Natural killer cell (primary cell): Measurements from ENCODE around the gene BCHE. TPM values are rescaled to one million over a fixed set of nuclear protein-coding genes. Genes with fewer than 3 reads are reported as not detected.

Experiments used
- ATAC-seq, 3 donors: fragments of 150-1000 bp in 2 of 3; fragments of 200-7000 bp in 1 of 3; cut with Tn5 transposase; 1 replicate in 1 of 3; 2 replicates in 2 of 3; pipeline ENCODE4 v1.10.0; 2021; ENCODE audit warnings: mild to moderate bottlenecking in 2 of 3, moderate library complexity in 2 of 3
- DNase-seq, 2 donors: peaks; one replicate each; pipeline versions ENCODE4 v3.0.0 to v3.0.0-alpha.2; 2013 to 2021; ENCODE audit warnings: mixed read lengths in 1 of 2
- H3K27ac ChIP-seq: one replicate; pipeline ENCODE4 v1.5.1; 2013; ENCODE audit warnings: mild to moderate bottlenecking, low read length
- H3K27me3 ChIP-seq: one replicate; pipeline ENCODE4 v1.6.1; 2013; ENCODE audit warnings: low read length; ENCODE audit not compliant: control insufficient read depth, insufficient read depth
- H3K36me3 ChIP-seq: one replicate; pipeline ENCODE4 v1.6.1; 2013; ENCODE audit warnings: low read length; ENCODE audit not compliant: control insufficient read depth, insufficient read depth
- H3K4me1 ChIP-seq: one replicate; pipeline ENCODE4 v1.6.1; 2013; ENCODE audit warnings: low read length; ENCODE audit not compliant: control insufficient read depth, insufficient read depth
- H3K4me3 ChIP-seq: one replicate; pipeline ENCODE4 v1.5.1; 2013; ENCODE audit warnings: low read length
- H3K9me3 ChIP-seq: one replicate; pipeline ENCODE4 v1.6.1; 2013; ENCODE audit warnings: low read length; ENCODE audit not compliant: control insufficient read depth, insufficient read depth
- H3K27ac Mint-ChIP-seq, 2 donors: one replicate each; pipeline ENCODE4 v1.8.0; 2022; ENCODE audit warnings: mild to moderate bottlenecking in 2 of 2, mixed read lengths in 2 of 2, moderate library complexity in 1 of 2
- H3K27me3 Mint-ChIP-seq, 2 donors: one replicate each; pipeline ENCODE4 v1.8.0; 2022; ENCODE audit warnings: low read depth in 2 of 2, mixed read lengths in 2 of 2
- H3K36me3 Mint-ChIP-seq: one replicate; pipeline ENCODE4 v1.8.0; 2022; ENCODE audit warnings: mixed read lengths
- H3K4me1 Mint-ChIP-seq, 2 donors: one replicate each; pipeline ENCODE4 v1.8.0; 2022; ENCODE audit warnings: mixed read lengths in 2 of 2
- H3K4me3 Mint-ChIP-seq: one replicate; pipeline ENCODE4 v1.8.0; 2022; ENCODE audit warnings: mild to moderate bottlenecking, moderate library complexity, mixed read lengths
- H3K9me3 Mint-ChIP-seq, 2 donors: one replicate each; pipeline ENCODE4 v1.8.0; 2022; ENCODE audit warnings: mixed read lengths in 2 of 2
- WGBS: methylation state at CpG from one replicate; pipeline ENCODE4 v1.1.7; 2013; ENCODE audit warnings: missing lambda C conversion rate; ENCODE audit not compliant: insufficient coverage; 5-methylcytosine and 5-hydroxymethylcytosine counted together
- intact Hi-C: fragments of 100-400 bp; cut with micrococcal nuclease; formaldehyde crosslinking; loops from one replicate; pipeline ENCODE4 v1.14.2; 2022
- total RNA-seq, 4 donors: library from RNA; stranded (reverse); fragments of 120-200 nt in 1 of 4; gene quantifications; one replicate each; pipeline versions ENCODE4 v1.2.3 to v1.2.4, GENCODE V29; 2013 to 2022
- TF ChIP-seq, protein P1 (sequence below): fragments of 200-600 bp; IDR thresholded peaks from one replicate; pipeline ENCODE4 v1.8.0; 2022; ENCODE audit warnings: antibody characterized with exemption

Gene BCHE
- total RNA-seq, 3 donors from 2014 or later (not counting 1 experiment from before 2014, with no cell fraction given): not detected

DNA sequence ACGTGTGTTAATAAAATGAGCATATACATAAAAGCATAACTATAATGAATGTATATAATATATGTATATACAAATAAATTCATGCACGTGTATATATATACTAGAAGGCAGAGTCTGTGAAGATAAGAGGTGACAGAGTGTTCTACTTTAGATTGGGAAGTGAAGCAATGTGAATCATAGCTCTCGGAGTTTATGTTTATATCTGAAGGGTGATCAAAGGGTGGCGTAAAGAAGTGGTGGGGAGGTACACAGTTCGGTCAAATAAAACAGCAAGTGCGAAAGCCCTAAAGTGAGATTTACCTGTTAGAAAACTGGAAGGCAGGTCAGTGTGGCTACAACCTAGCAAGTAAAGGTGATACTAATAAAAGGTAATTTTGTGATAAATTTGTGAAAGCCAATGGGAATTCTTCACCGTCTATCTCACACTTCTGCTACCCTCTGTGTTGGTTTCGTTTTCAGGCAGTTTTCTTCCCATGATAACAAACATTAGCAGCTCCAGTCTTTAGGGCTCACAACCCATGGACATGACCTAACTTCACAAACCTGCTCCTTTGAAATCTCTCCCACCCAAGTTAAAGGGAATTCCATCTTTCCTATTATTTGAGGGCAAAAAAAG is 46.7 kb upstream of the BCHE start:
- H3K27ac ChIP-seq: no peak overlapping the region
- no peak overlapping the region for H3K4me3 ChIP-seq
- no peaks in the 10 kb centered on the region for H3K4me1 Mint-ChIP-seq
- TF ChIP-seq, protein P1, sequence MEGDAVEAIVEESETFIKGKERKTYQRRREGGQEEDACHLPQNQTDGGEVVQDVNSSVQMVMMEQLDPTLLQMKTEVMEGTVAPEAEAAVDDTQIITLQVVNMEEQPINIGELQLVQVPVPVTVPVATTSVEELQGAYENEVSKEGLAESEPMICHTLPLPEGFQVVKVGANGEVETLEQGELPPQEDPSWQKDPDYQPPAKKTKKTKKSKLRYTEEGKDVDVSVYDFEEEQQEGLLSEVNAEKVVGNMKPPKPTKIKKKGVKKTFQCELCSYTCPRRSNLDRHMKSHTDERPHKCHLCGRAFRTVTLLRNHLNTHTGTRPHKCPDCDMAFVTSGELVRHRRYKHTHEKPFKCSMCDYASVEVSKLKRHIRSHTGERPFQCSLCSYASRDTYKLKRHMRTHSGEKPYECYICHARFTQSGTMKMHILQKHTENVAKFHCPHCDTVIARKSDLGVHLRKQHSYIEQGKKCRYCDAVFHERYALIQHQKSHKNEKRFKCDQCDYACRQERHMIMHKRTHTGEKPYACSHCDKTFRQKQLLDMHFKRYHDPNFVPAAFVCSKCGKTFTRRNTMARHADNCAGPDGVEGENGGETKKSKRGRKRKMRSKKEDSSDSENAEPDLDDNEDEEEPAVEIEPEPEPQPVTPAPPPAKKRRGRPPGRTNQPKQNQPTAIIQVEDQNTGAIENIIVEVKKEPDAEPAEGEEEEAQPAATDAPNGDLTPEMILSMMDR: no peak
- H3K36me3 Mint-ChIP-seq: no peaks in the 10 kb centered on the region
- H3K27me3 ChIP-seq: no peaks in the 10 kb centered on the region
- ATAC-seq: peak in 1 of 3 donors; percentile 17
- intact Hi-C loops: no loop called here
- no peaks in the 10 kb centered on the region for H3K27me3 Mint-ChIP-seq
- H3K36me3 ChIP-seq: no peaks in the 10 kb centered on the region
- 69% methylated on average over 7 of the region's 8 CpGs for whole genome bisulfite sequencing
- no peak for DNase-seq
- no peaks in the 10 kb centered on the region for H3K4me1 ChIP-seq
- H3K4me3 Mint-ChIP-seq: no peak overlapping the region
- H3K27ac Mint-ChIP-seq: no peak overlapping the region
- H3K9me3 ChIP-seq: no peaks in the 10 kb centered on the region
- peaks cover 8 to 10% of the 10 kb centered on the region in 2 donors for H3K9me3 Mint-ChIP-seq

GRCh38 chr3:165883117-165883516 is 45.9 kb upstream of the BCHE start:
- Histone ChIP-seq H3K4me3 (no peak overlapping the region), H3K4me1 (no peaks in the 10 kb centered on the region), H3K36me3 (no peaks in the 10 kb centered on the region), H3K9me3 (no peaks in the 10 kb centered on the region), H3K27me3 (no peaks in the 10 kb centered on the region), H3K27ac (no peak overlapping the region)
- no CpG with 5 or more reads among the region's 2 CpGs for WGBS
- DNase-seq: no peak
- intact Hi-C loops: no loop called here
- Mint-ChIP-seq H3K36me3 (no peaks in the 10 kb centered on the region), H3K27me3 (no peaks in the 10 kb centered on the region), H3K27ac (no peak overlapping the region), H3K4me3 (no peak overlapping the region), H3K4me1 (no peaks in the 10 kb centered on the region), H3K9me3 (peaks cover 8 to 10% of the 10 kb centered on the region in 2 donors)
- TF ChIP-seq, protein P1: no peak
- ATAC-seq: no peak

DNA sequence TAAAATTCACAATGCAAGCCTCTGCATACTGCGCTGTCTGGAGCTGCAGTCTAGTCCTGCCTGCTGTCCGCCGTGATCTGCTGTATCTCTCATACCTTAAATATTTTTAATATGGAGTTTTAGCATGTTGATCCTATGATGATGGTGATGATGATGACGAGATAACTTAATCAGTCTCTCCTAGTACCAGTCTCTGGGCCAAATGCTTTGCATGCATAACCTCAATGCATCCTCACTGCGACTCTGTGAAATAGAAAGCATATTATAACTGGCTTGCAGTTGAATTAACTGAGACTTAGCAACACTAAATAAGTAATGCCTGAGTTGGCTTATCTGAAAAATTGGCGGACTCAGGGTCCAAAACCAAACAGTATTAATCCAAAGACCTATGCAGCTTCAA is 38.4 kb upstream of the BCHE start:
- Histone ChIP-seq H3K27ac (no peak overlapping the region), H3K36me3 (no peaks in the 10 kb centered on the region), H3K27me3 (no peaks in the 10 kb centered on the region), H3K4me3 (no peak overlapping the region), H3K9me3 (peaks cover 15% of the 10 kb centered on the region), H3K4me1 (no peaks in the 10 kb centered on the region)
- TF ChIP-seq, protein P1: no peak
- Mint-ChIP-seq H3K27ac (no peak overlapping the region), H3K9me3 (peaks cover 10 to 22% of the 10 kb centered on the region in 2 donors), H3K36me3 (peaks cover 7% of the 10 kb centered on the region), H3K4me1 (no peaks in the 10 kb centered on the region), H3K4me3 (no peak overlapping the region), H3K27me3 (no peaks in the 10 kb centered on the region)
- intact Hi-C loops: no loop called here
- no peak for ATAC-seq
- 78% methylated on average over 4 of the region's 6 CpGs for WGBS
- DNase-seq: no peak
